WTC11 (cell line): ENCODE measurements around the gene TMEM30A. TPM values are rescaled to one million over a fixed set of nuclear protein-coding genes. Genes with fewer than 3 reads are reported as not detected.
A peak's percentile ranks its signal among the peaks of the same experiment; 100 is the strongest.

Experiments used
- ATAC-seq: fragments of 200-7000 bp; cut with Tn5 transposase; 2 replicates; pipeline ENCODE4 v1.10.0; 2021; ENCODE audit warnings: mild to moderate bottlenecking, moderate library complexity
- CTCF ChIA-PET: fragments of 300-600 bp; sonication (Branson Sonifier 250); formaldehyde crosslinking; loops from one replicate; lab custom pipeline; 2021; ENCODE audit warnings: antibody characterized with exemption; lab: Charles Lee
- POLR2A ChIA-PET: fragments of 350-600 bp; sonication (Branson Sonifier 250); formaldehyde crosslinking; loops from one replicate; lab custom pipeline; 2021; ENCODE audit warnings: antibody characterized with exemption; lab: Charles Lee
- DNase-seq: peaks from one replicate; pipeline ENCODE4 v3.0.0; 2021; ENCODE audit warnings: low spot score
- H3K27ac Mint-ChIP-seq: 2 replicates; pipeline ENCODE4 v1.8.0; 2021; ENCODE audit warnings: mixed read lengths
- H3K27me3 Mint-ChIP-seq: 2 replicates; pipeline ENCODE4 v1.8.0; 2021; ENCODE audit warnings: low read depth, mild to moderate bottlenecking, moderate library complexity, mixed read lengths
- H3K36me3 Mint-ChIP-seq: 2 replicates; pipeline ENCODE4 v1.8.0; 2021; ENCODE audit warnings: mixed read lengths
- H3K4me1 Mint-ChIP-seq: 2 replicates; pipeline ENCODE4 v1.8.0; 2022; ENCODE audit warnings: mixed read lengths
- H3K4me3 Mint-ChIP-seq: 2 replicates; pipeline ENCODE4 v1.8.0; 2021; ENCODE audit warnings: mild to moderate bottlenecking, moderate library complexity, mixed read lengths
- H3K9me3 Mint-ChIP-seq: 2 replicates; pipeline ENCODE4 v1.8.0; 2021; ENCODE audit warnings: mixed read lengths
- ATF2 ChIP-seq: sonication (generic); formaldehyde crosslinking; IDR thresholded peaks from 2 replicates; pipeline ENCODE4 v1.8.1; 2022; ENCODE audit warnings: low read depth, missing genetic modification reagents, borderline replicate concordance
- ELF4 ChIP-seq: sonication (generic); formaldehyde crosslinking; IDR thresholded peaks from 2 replicates; pipeline ENCODE4 v1.8.1; 2022; ENCODE audit warnings: low read depth, mild to moderate bottlenecking, moderate library complexity, missing genetic modification reagents
- EMX1 ChIP-seq: fragments of 250-450 bp; sonication (Bioruptor Pico); IDR thresholded peaks from 2 replicates; pipeline ENCODE4 v1.8.0; 2021; ENCODE audit warnings: mild to moderate bottlenecking
- ETV6 ChIP-seq: sonication (generic); formaldehyde crosslinking; IDR thresholded peaks from 2 replicates; pipeline ENCODE4 v1.8.1; 2022; ENCODE audit warnings: mild to moderate bottlenecking, missing genetic modification reagents
- GRHL2 ChIP-seq: fragments of 250-450 bp; sonication (Bioruptor Pico); IDR thresholded peaks from 2 replicates; pipeline ENCODE4 v1.8.0; 2022; ENCODE audit warnings: mild to moderate bottlenecking, moderate library complexity; ENCODE audit not compliant: insufficient replicate concordance, severe bottlenecking
- HMGA2 ChIP-seq: fragments of 250-450 bp; sonication (Bioruptor Pico); IDR thresholded peaks from 2 replicates; pipeline ENCODE4 v1.4.0; 2021; ENCODE audit warnings: mild to moderate bottlenecking, moderate library complexity
- JAZF1 ChIP-seq: fragments of 250-450 bp; sonication (Bioruptor Pico); IDR thresholded peaks from 2 replicates; pipeline ENCODE4 v1.9.0; 2021; ENCODE audit warnings: moderate library complexity, mild to moderate bottlenecking, inconsistent platforms
- MXD4 ChIP-seq: fragments of 250-450 bp; sonication (Bioruptor Pico); IDR thresholded peaks from 2 replicates; pipeline ENCODE4 v1.8.0; 2021; ENCODE audit warnings: mild to moderate bottlenecking, moderate library complexity, borderline replicate concordance
- NFE2L1 ChIP-seq: sonication (generic); formaldehyde crosslinking; IDR thresholded peaks from 2 replicates; pipeline ENCODE4 v1.8.1; 2023; ENCODE audit warnings: missing genetic modification reagents
- NR1H2 ChIP-seq: sonication (generic); formaldehyde crosslinking; IDR thresholded peaks from 2 replicates; pipeline ENCODE4 v1.9.0; 2021; ENCODE audit warnings: mild to moderate bottlenecking, moderate library complexity, missing genetic modification reagents
- SP1 ChIP-seq: sonication (generic); formaldehyde crosslinking; conservative IDR thresholded peaks from 2 replicates; pipeline ENCODE4 v1.8.1; 2022; ENCODE audit warnings: missing genetic modification reagents
- ZNF138 ChIP-seq: sonication (generic); formaldehyde crosslinking; conservative IDR thresholded peaks from 2 replicates; pipeline ENCODE4 v1.8.1; 2022; ENCODE audit warnings: mild to moderate bottlenecking, moderate library complexity, missing genetic modification reagents
- ZNF281 ChIP-seq: sonication (generic); formaldehyde crosslinking; IDR thresholded peaks from 2 replicates; pipeline ENCODE4 v1.8.0; 2023; ENCODE audit warnings: mild to moderate bottlenecking, missing genetic modification reagents
- total RNA-seq: library from RNA; stranded (reverse); gene quantifications from 3 replicates; pipeline ENCODE4 v1.2.3, GENCODE V29; 2021
- TF ChIP-seq, protein P1 (sequence below): fragments of 250-450 bp; sonication (Bioruptor Pico); IDR thresholded peaks from 2 replicates; pipeline ENCODE4 v1.9.0; 2021; ENCODE audit warnings: mild to moderate bottlenecking
- TF ChIP-seq, protein P2 (sequence below): fragments of 200-600 bp; IDR thresholded peaks from 2 replicates; pipeline ENCODE4 v1.8.0; 2022; ENCODE audit warnings: antibody characterized with exemption
- TF ChIP-seq, protein P3 (sequence below): sonication (generic); formaldehyde crosslinking; IDR thresholded peaks from 2 replicates; pipeline ENCODE4 v1.8.1; 2022; ENCODE audit warnings: low read depth, mild to moderate bottlenecking, moderate library complexity, missing genetic modification reagents, borderline replicate concordance
- TF ChIP-seq, protein P4 (sequence below): sonication (generic); formaldehyde crosslinking; IDR thresholded peaks from 2 replicates; pipeline ENCODE4 v1.8.1; 2022; ENCODE audit warnings: mild to moderate bottlenecking, moderate library complexity, missing genetic modification reagents

Gene TMEM30A
- total RNA-seq, 1 experiment from 2014 or later: 81.2 TPM

DNA sequence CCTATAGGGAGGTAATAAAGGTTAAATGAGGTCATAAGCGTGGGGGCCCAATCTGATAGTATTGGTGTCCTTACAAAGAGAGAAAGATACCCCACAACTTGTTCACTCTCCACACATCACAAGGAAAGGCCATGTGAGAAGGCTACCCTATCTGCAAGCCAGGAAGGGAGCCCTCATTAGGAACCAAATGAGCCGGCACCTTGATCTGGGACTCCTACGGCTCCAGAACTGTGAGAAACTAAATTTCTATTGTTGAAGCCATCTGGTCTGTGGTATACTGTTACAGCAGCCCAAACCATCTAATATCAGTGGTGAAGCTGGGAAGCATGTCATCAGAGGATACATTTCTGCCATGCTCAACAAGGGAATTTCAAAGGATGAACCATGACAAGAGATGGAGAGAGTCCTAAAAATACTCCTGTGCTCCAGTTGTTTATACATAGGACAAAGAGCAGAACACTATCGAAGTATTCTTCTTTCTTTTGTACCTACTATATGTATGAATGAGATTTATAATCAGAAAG lies 51.4 kb downstream of the TMEM30A start:
- no peaks in the 10 kb centered on the region for H3K27me3 Mint-ChIP-seq
- peak; percentile 58 for ATAC-seq
- no peaks in the 10 kb centered on the region for H3K9me3 Mint-ChIP-seq
- peaks cover 46% of the 10 kb centered on the region for H3K4me1 Mint-ChIP-seq
- no peak overlapping the region for H3K4me3 Mint-ChIP-seq
- H3K27ac Mint-ChIP-seq: no peak overlapping the region
- CTCF ChIA-PET: interaction anchor here (2.7 kb wide), 1 partner anchor 24 kb away, joined by 10 read pairs; no protein-coding TSS in a partner anchor
- POLR2A ChIA-PET: interaction anchor here (0.6 kb wide), 1 partner anchor 1883 kb away, joined by 4 read pairs; no protein-coding TSS in a partner anchor
- TF ChIP-seq, protein P1, sequence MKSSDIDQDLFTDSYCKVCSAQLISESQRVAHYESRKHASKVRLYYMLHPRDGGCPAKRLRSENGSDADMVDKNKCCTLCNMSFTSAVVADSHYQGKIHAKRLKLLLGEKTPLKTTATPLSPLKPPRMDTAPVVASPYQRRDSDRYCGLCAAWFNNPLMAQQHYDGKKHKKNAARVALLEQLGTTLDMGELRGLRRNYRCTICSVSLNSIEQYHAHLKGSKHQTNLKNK (CRISPR knock-in tag): no peak
- TF ChIP-seq MXD4 (CRISPR knock-in tag) (no peak), EMX1 (CRISPR knock-in tag) (no peak), GRHL2 (no peak), JAZF1 (no peak), NFE2L1 (CRISPR knock-in tag) (no peak), ETV6 (no peak), ATF2 (CRISPR knock-in tag) (no peak), NR1H2 (no peak), ELF4 (CRISPR knock-in tag) (no peak), ZNF281 (CRISPR knock-in tag) (no peak), HMGA2 (CRISPR knock-in tag) (no peak), ZNF138 (CRISPR knock-in tag) (no peak), SP1 (CRISPR knock-in tag) (no peak)
- TF ChIP-seq, protein P2, sequence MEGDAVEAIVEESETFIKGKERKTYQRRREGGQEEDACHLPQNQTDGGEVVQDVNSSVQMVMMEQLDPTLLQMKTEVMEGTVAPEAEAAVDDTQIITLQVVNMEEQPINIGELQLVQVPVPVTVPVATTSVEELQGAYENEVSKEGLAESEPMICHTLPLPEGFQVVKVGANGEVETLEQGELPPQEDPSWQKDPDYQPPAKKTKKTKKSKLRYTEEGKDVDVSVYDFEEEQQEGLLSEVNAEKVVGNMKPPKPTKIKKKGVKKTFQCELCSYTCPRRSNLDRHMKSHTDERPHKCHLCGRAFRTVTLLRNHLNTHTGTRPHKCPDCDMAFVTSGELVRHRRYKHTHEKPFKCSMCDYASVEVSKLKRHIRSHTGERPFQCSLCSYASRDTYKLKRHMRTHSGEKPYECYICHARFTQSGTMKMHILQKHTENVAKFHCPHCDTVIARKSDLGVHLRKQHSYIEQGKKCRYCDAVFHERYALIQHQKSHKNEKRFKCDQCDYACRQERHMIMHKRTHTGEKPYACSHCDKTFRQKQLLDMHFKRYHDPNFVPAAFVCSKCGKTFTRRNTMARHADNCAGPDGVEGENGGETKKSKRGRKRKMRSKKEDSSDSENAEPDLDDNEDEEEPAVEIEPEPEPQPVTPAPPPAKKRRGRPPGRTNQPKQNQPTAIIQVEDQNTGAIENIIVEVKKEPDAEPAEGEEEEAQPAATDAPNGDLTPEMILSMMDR: no peak
- TF ChIP-seq, protein P3, sequence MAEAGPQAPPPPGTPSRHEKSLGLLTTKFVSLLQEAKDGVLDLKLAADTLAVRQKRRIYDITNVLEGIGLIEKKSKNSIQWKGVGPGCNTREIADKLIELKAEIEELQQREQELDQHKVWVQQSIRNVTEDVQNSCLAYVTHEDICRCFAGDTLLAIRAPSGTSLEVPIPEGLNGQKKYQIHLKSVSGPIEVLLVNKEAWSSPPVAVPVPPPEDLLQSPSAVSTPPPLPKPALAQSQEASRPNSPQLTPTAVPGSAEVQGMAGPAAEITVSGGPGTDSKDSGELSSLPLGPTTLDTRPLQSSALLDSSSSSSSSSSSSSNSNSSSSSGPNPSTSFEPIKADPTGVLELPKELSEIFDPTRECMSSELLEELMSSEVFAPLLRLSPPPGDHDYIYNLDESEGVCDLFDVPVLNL (CRISPR knock-in tag): no peak
- TF ChIP-seq, protein P4, sequence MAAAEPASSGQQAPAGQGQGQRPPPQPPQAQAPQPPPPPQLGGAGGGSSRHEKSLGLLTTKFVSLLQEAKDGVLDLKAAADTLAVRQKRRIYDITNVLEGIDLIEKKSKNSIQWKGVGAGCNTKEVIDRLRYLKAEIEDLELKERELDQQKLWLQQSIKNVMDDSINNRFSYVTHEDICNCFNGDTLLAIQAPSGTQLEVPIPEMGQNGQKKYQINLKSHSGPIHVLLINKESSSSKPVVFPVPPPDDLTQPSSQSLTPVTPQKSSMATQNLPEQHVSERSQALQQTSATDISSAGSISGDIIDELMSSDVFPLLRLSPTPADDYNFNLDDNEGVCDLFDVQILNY (CRISPR knock-in tag): no peak
- no peak for DNase-seq
- H3K36me3 Mint-ChIP-seq: peaks cover 9% of the 10 kb centered on the region
